ENCODE data around the gene SMURF2.
"Not testable (repeated sequence)": the region's sequence is repeated elsewhere in the genome, so short reads cannot be mapped to it uniquely, and the experiment has no call there.

Gene SMURF2

GRCh38 chr17:64583038-64583437, 79.1 kb downstream of the SMURF2 start:
- no peak for DNase-seq

- no peak for DNase-seq
Observed at GRCh38 chr17:64580384-64581315, 81.5 kb downstream of the SMURF2 start.

GRCh38 chr17:64579917-64580316, 82.2 kb downstream of the SMURF2 start:
- no peak for DNase-seq

GRCh38 chr17:64577025-64577424, 85.1 kb downstream of the SMURF2 start:
- not testable (repeated sequence) for DNase-seq

- no peak for DNase-seq
Observed at GRCh38 chr17:64575431-64575830, 86.7 kb downstream of the SMURF2 start.

GRCh38 chr17:64574646-64575045, 87.5 kb downstream of the SMURF2 start:
- no peak for DNase-seq

- no peak for DNase-seq
Observed at GRCh38 chr17:64573214-64573613, 88.9 kb downstream of the SMURF2 start.

- DNase-seq, result no peak
Observed at GRCh38 chr17:64572682-64573154, 89.4 kb downstream of the SMURF2 start.

- no peak for DNase-seq
Observed at GRCh38 chr17:64571746-64572145, 90.4 kb downstream of the SMURF2 start.

GRCh38 chr17:64565563-64565962, 96.5 kb downstream of the SMURF2 start:
- no peak for DNase-seq

GRCh38 chr17:64564098-64564497, 98.0 kb downstream of the SMURF2 start:
- no peak for DNase-seq

GRCh38 chr17:64555281-64555680, 106.8 kb downstream of the SMURF2 start:
- no peak for DNase-seq

- no peak for DNase-seq
Observed at GRCh38 chr17:64554028-64554637, 108.0 kb downstream of the SMURF2 start.

- no peak for DNase-seq
Observed at GRCh38 chr17:64551461-64551860, 110.6 kb downstream of the SMURF2 start.

- no peak for DNase-seq
Observed at GRCh38 chr17:64547319-64547718, 114.8 kb downstream of the SMURF2 start.

- DNase-seq, result no peak
Observed at GRCh38 chr17:64546716-64547115, 115.4 kb downstream of the SMURF2 start.

GRCh38 chr17:64544742-64545141, 117.4 kb downstream of the SMURF2 start:
- no peak for DNase-seq

- no peak for DNase-seq
Observed at GRCh38 chr17:64540118-64540776, 121.9 kb downstream of the SMURF2 start.

- DNase-seq, result no peak
Observed at GRCh38 chr17:64538508-64539130, 123.5 kb downstream of the SMURF2 start.

GRCh38 chr17:64537488-64537887, 124.6 kb downstream of the SMURF2 start:
- no peak for DNase-seq

GRCh38 chr17:64536913-64537312, 125.2 kb downstream of the SMURF2 start:
- no peak for DNase-seq

GRCh38 chr17:64535357-64535756, 126.8 kb downstream of the SMURF2 start:
- no peak for DNase-seq

GRCh38 chr17:64534187-64534586, 127.9 kb downstream of the SMURF2 start:
- DNase-seq, result no peak

Data from NCI-H1694 (cell line).